ENCODE data around the gene TCHHL1.

TCHHL1 gene

GRCh38 chr1:152089014-152089674 lies at the start of gene TCHHL1:
Gene TCHHL1 (minus strand): TSS chr1:152089064. CDS start chr1:152088143, 921 bp downstream.
- H3K4me1 ChIP-seq (ENCODE audit: control insufficient read depth, low read depth, low read length), result no peaks in the 10 kb centered on the region
- no peaks in the 10 kb centered on the region for H3K36me3 ChIP-seq (ENCODE audit: control insufficient read depth, low read depth, low read length)
- H3K4me3 ChIP-seq (ENCODE audit: low read length), result no peak within 1 kb of the TSS
- no peak within 1 kb of the TSS for H3K27ac ChIP-seq (ENCODE audit: low read length)
- H3K27me3 ChIP-seq (ENCODE audit: control insufficient read depth, insufficient read depth, low read length), result no peaks in the 10 kb centered on the region
- H3K9me3 ChIP-seq (ENCODE audit: control insufficient read depth, low read depth, low read length), result peaks cover 48% of the 10 kb centered on the region
- H3K9ac ChIP-seq (ENCODE audit: low read length), result no peak within 1 kb of the TSS

- Histone ChIP-seq H3K36me3 (ENCODE audit: control insufficient read depth, low read depth, low read length) (no peaks in the 10 kb centered on the region), H3K4me3 (ENCODE audit: low read length) (no peak overlapping the region), H3K9me3 (ENCODE audit: control insufficient read depth, low read depth, low read length) (peaks cover 66% of the 10 kb centered on the region), H3K27me3 (ENCODE audit: control insufficient read depth, insufficient read depth, low read length) (no peaks in the 10 kb centered on the region), H3K4me1 (ENCODE audit: control insufficient read depth, low read depth, low read length) (no peaks in the 10 kb centered on the region), H3K9ac (ENCODE audit: low read length) (no peak overlapping the region), H3K27ac (ENCODE audit: low read length) (no peak overlapping the region)
Observed at GRCh38 chr1:152137215-152137614, 48.4 kb upstream of the TCHHL1 start.

GRCh38 chr1:152130186-152130585 lies 41.3 kb upstream of the TCHHL1 start:
- H3K9ac ChIP-seq (ENCODE audit: low read length), result no peak overlapping the region
- no peaks in the 10 kb centered on the region for H3K36me3 ChIP-seq (ENCODE audit: control insufficient read depth, low read depth, low read length)
- peaks cover 67% of the 10 kb centered on the region for H3K9me3 ChIP-seq (ENCODE audit: control insufficient read depth, low read depth, low read length)
- no peak overlapping the region for H3K27ac ChIP-seq (ENCODE audit: low read length)
- no peaks in the 10 kb centered on the region for H3K4me1 ChIP-seq (ENCODE audit: control insufficient read depth, low read depth, low read length)
- H3K4me3 ChIP-seq (ENCODE audit: low read length), result no peak overlapping the region
- H3K27me3 ChIP-seq (ENCODE audit: control insufficient read depth, insufficient read depth, low read length), result no peaks in the 10 kb centered on the region

GRCh38 chr1:152127673-152128072 lies 38.8 kb upstream of the TCHHL1 start:
- no peaks in the 10 kb centered on the region for H3K36me3 ChIP-seq (ENCODE audit: control insufficient read depth, low read depth, low read length)
- H3K9ac ChIP-seq (ENCODE audit: low read length), result no peak overlapping the region
- H3K27me3 ChIP-seq (ENCODE audit: control insufficient read depth, insufficient read depth, low read length), result no peaks in the 10 kb centered on the region
- H3K27ac ChIP-seq (ENCODE audit: low read length), result no peak overlapping the region
- peaks cover 60% of the 10 kb centered on the region for H3K9me3 ChIP-seq (ENCODE audit: control insufficient read depth, low read depth, low read length)
- H3K4me1 ChIP-seq (ENCODE audit: control insufficient read depth, low read depth, low read length), result no peaks in the 10 kb centered on the region
- no peak overlapping the region for H3K4me3 ChIP-seq (ENCODE audit: low read length)

GRCh38 chr1:152125834-152126443 lies 37.1 kb upstream of the TCHHL1 start:
- H3K9ac ChIP-seq (ENCODE audit: low read length), result no peak overlapping the region
- no peak overlapping the region for H3K27ac ChIP-seq (ENCODE audit: low read length)

GRCh38 chr1:152118915-152119314 lies 30.1 kb upstream of the TCHHL1 start:
- Histone ChIP-seq H3K9me3 (ENCODE audit: control insufficient read depth, low read depth, low read length) (peaks cover 53% of the 10 kb centered on the region), H3K36me3 (ENCODE audit: control insufficient read depth, low read depth, low read length) (no peaks in the 10 kb centered on the region), H3K27ac (ENCODE audit: low read length) (no peak overlapping the region), H3K9ac (ENCODE audit: low read length) (no peak overlapping the region), H3K4me3 (ENCODE audit: low read length) (no peak overlapping the region), H3K4me1 (ENCODE audit: control insufficient read depth, low read depth, low read length) (no peaks in the 10 kb centered on the region), H3K27me3 (ENCODE audit: control insufficient read depth, insufficient read depth, low read length) (no peaks in the 10 kb centered on the region)

More at GRCh38 chr1:152125834-152126443, 37.1 kb upstream of the TCHHL1 start:
- Histone ChIP-seq H3K27me3 (ENCODE audit: control insufficient read depth, insufficient read depth, low read length) (no peaks in the 10 kb centered on the region), H3K4me3 (ENCODE audit: low read length) (no peak overlapping the region), H3K36me3 (ENCODE audit: control insufficient read depth, low read depth, low read length) (no peaks in the 10 kb centered on the region), H3K4me1 (ENCODE audit: control insufficient read depth, low read depth, low read length) (no peaks in the 10 kb centered on the region), H3K9me3 (ENCODE audit: control insufficient read depth, low read depth, low read length) (peaks cover 49% of the 10 kb centered on the region)

GRCh38 chr1:152115344-152115743 lies 26.5 kb upstream of the TCHHL1 start, which contains the start of gene TCHH:
Gene TCHH (minus strand): TSS chr1:152115444. CDS start chr1:152114080, 1,364 bp downstream.
- Histone ChIP-seq H3K36me3 (ENCODE audit: control insufficient read depth, low read depth, low read length) (no peaks in the 10 kb centered on the region), H3K27ac (ENCODE audit: low read length) (no peak within 1 kb of the TSS), H3K4me3 (ENCODE audit: low read length) (no peak within 1 kb of the TSS), H3K27me3 (ENCODE audit: control insufficient read depth, insufficient read depth, low read length) (peaks cover 35% of the 10 kb centered on the region), H3K9me3 (ENCODE audit: control insufficient read depth, low read depth, low read length) (peaks cover 60% of the 10 kb centered on the region), H3K4me1 (ENCODE audit: control insufficient read depth, low read depth, low read length) (no peaks in the 10 kb centered on the region), H3K9ac (ENCODE audit: low read length) (no peak within 1 kb of the TSS)

GRCh38 chr1:152112885-152113432 lies 24.1 kb upstream of the TCHHL1 start:
- Histone ChIP-seq H3K27me3 (ENCODE audit: control insufficient read depth, insufficient read depth, low read length) (peaks cover 59% of the 10 kb centered on the region), H3K27ac (ENCODE audit: low read length) (no peak overlapping the region), H3K36me3 (ENCODE audit: control insufficient read depth, low read depth, low read length) (no peaks in the 10 kb centered on the region), H3K4me1 (ENCODE audit: control insufficient read depth, low read depth, low read length) (no peaks in the 10 kb centered on the region), H3K9me3 (ENCODE audit: control insufficient read depth, low read depth, low read length) (peaks cover 50% of the 10 kb centered on the region), H3K4me3 (ENCODE audit: low read length) (no peak overlapping the region), H3K9ac (ENCODE audit: low read length) (no peak overlapping the region)

- no peaks in the 10 kb centered on the region for H3K4me1 ChIP-seq (ENCODE audit: control insufficient read depth, low read depth, low read length)
- peaks cover 66% of the 10 kb centered on the region for H3K27me3 ChIP-seq (ENCODE audit: control insufficient read depth, insufficient read depth, low read length)
- no peak overlapping the region for H3K9ac ChIP-seq (ENCODE audit: low read length)
- peaks cover 45% of the 10 kb centered on the region for H3K9me3 ChIP-seq (ENCODE audit: control insufficient read depth, low read depth, low read length)
- no peak overlapping the region for H3K4me3 ChIP-seq (ENCODE audit: low read length)
- H3K27ac ChIP-seq (ENCODE audit: low read length), result no peak overlapping the region
- H3K36me3 ChIP-seq (ENCODE audit: control insufficient read depth, low read depth, low read length), result no peaks in the 10 kb centered on the region
Observed at GRCh38 chr1:152112101-152112884, 23.4 kb upstream of the TCHHL1 start.

- Histone ChIP-seq H3K36me3 (ENCODE audit: control insufficient read depth, low read depth, low read length) (no peaks in the 10 kb centered on the region), H3K9me3 (ENCODE audit: control insufficient read depth, low read depth, low read length) (peaks cover 37% of the 10 kb centered on the region), H3K9ac (ENCODE audit: low read length) (no peak overlapping the region), H3K27ac (ENCODE audit: low read length) (no peak overlapping the region), H3K4me1 (ENCODE audit: control insufficient read depth, low read depth, low read length) (no peaks in the 10 kb centered on the region), H3K4me3 (ENCODE audit: low read length) (no peak overlapping the region), H3K27me3 (ENCODE audit: control insufficient read depth, insufficient read depth, low read length) (peaks cover 73% of the 10 kb centered on the region)
Observed at GRCh38 chr1:152111515-152111968, 22.7 kb upstream of the TCHHL1 start.

- H3K36me3 ChIP-seq (ENCODE audit: control insufficient read depth, low read depth, low read length), result no peaks in the 10 kb centered on the region
- no peak overlapping the region for H3K4me3 ChIP-seq (ENCODE audit: low read length)
- H3K27ac ChIP-seq (ENCODE audit: low read length), result no peak overlapping the region
- H3K4me1 ChIP-seq (ENCODE audit: control insufficient read depth, low read depth, low read length), result no peaks in the 10 kb centered on the region
- peaks cover 73% of the 10 kb centered on the region for H3K27me3 ChIP-seq (ENCODE audit: control insufficient read depth, insufficient read depth, low read length)
- no peak overlapping the region for H3K9ac ChIP-seq (ENCODE audit: low read length)
- peaks cover 32% of the 10 kb centered on the region for H3K9me3 ChIP-seq (ENCODE audit: control insufficient read depth, low read depth, low read length)
Observed at GRCh38 chr1:152110860-152111514, 22.1 kb upstream of the TCHHL1 start.
